H9 (cell line): Measurements from ENCODE around the gene BEST4. TPM values are rescaled to one million over a fixed set of nuclear protein-coding genes. Genes with fewer than 3 reads are reported as not detected.

Source experiments
- DNase-seq: peaks from one replicate; pipeline ENCODE4 v3.0.0-alpha.2; 2017
- H2AFZ ChIP-seq: one replicate; pipeline ENCODE4 v1.6.1; 2013; ENCODE audit warnings: mild to moderate bottlenecking, low read length, control low read depth, moderate library complexity
- H2AK5ac ChIP-seq: 2 replicates; pipeline ENCODE4 v1.6.1; 2013; ENCODE audit warnings: low read length, control low read depth, mixed read lengths; ENCODE audit not compliant: insufficient read length
- H2BK120ac ChIP-seq: one replicate; pipeline ENCODE4 v1.6.1; 2013; ENCODE audit warnings: low read depth, mild to moderate bottlenecking, low read length, control low read depth, inconsistent platforms; ENCODE audit not compliant: poor library complexity, severe bottlenecking
- H2BK12ac ChIP-seq: 2 replicates; pipeline ENCODE4 v1.6.1; 2013; ENCODE audit warnings: low read length, control low read depth, mixed read lengths, low read depth; ENCODE audit not compliant: insufficient read length
- H2BK15ac ChIP-seq: 2 replicates; pipeline ENCODE4 v1.6.1; 2013; ENCODE audit warnings: low read depth, low read length, control low read depth
- H2BK20ac ChIP-seq: one replicate; pipeline ENCODE4 v1.6.1; 2013; ENCODE audit warnings: low read depth, mild to moderate bottlenecking, low read length, control low read depth, inconsistent platforms; ENCODE audit not compliant: poor library complexity, severe bottlenecking
- H2BK5ac ChIP-seq: 2 replicates; pipeline ENCODE4 v1.6.1; 2013; ENCODE audit warnings: low read length, control low read depth, mixed read lengths; ENCODE audit not compliant: insufficient read length
- H3K14ac ChIP-seq: 2 replicates; pipeline ENCODE4 v1.6.1; 2013; ENCODE audit warnings: low read length, control low read depth; ENCODE audit not compliant: insufficient read depth
- H3K18ac ChIP-seq: 2 replicates; pipeline ENCODE4 v1.6.1; 2013; ENCODE audit warnings: low read depth, mild to moderate bottlenecking, mixed read lengths, low read length, control low read depth; ENCODE audit not compliant: insufficient read length
- H3K23ac ChIP-seq: 2 replicates; pipeline ENCODE4 v1.6.1; 2013; ENCODE audit warnings: low read length, control low read depth, mixed read lengths, low read depth; ENCODE audit not compliant: insufficient read length
- H3K23me2 ChIP-seq: 2 replicates; pipeline ENCODE4 v1.6.1; 2013; ENCODE audit warnings: low read depth, mild to moderate bottlenecking, mixed read lengths, low read length, control low read depth; ENCODE audit not compliant: insufficient read length, poor library complexity, severe bottlenecking
- H3K27ac ChIP-seq: 2 replicates; pipeline ENCODE4 v1.5.1; 2013; ENCODE audit warnings: low read length, control low read depth, mixed read lengths, low read depth; ENCODE audit not compliant: insufficient read length
- H3K27me3 ChIP-seq: 2 replicates; pipeline ENCODE4 v1.6.1; 2013; ENCODE audit warnings: low read length, control low read depth, inconsistent platforms; ENCODE audit not compliant: insufficient read depth
- H3K4ac ChIP-seq: 2 replicates; pipeline ENCODE4 v1.6.1; 2013; ENCODE audit warnings: low read depth, mild to moderate bottlenecking, control low read depth, inconsistent platforms, low read length, moderate library complexity
- H3K4me1 ChIP-seq: 2 replicates; pipeline ENCODE4 v1.6.1; 2013; ENCODE audit warnings: low read length, control low read depth, inconsistent platforms; ENCODE audit not compliant: insufficient read depth
- H3K4me2 ChIP-seq: 2 replicates; pipeline ENCODE4 v1.6.1; 2013; ENCODE audit warnings: low read length, control low read depth, mixed read lengths; ENCODE audit not compliant: insufficient read length, insufficient read depth
- H3K56ac ChIP-seq: 2 replicates; pipeline ENCODE4 v1.6.1; 2013; ENCODE audit warnings: low read depth, mild to moderate bottlenecking, mixed read lengths, low read length, control low read depth; ENCODE audit not compliant: insufficient read length
- H3K79me1 ChIP-seq: 2 replicates; pipeline ENCODE4 v1.6.1; 2013; ENCODE audit warnings: low read depth, mild to moderate bottlenecking, moderate library complexity, low read length, control low read depth, inconsistent platforms; ENCODE audit not compliant: insufficient read depth, poor library complexity, severe bottlenecking
- H3K79me2 ChIP-seq: 2 replicates; pipeline ENCODE4 v1.6.1; 2013; ENCODE audit warnings: low read length, control low read depth, inconsistent platforms; ENCODE audit not compliant: insufficient read depth
- H3K9ac ChIP-seq: 2 replicates; pipeline ENCODE4 v1.6.1; 2013; ENCODE audit warnings: low read length, control low read depth, mixed read lengths; ENCODE audit not compliant: insufficient read length; ENCODE audit errors: extremely low read depth
- H3K9me3 ChIP-seq: one replicate; pipeline ENCODE4 v1.6.1; 2013; ENCODE audit warnings: low read depth, low read length, inconsistent platforms; ENCODE audit not compliant: control insufficient read depth
- H3T11ph ChIP-seq: one replicate; pipeline ENCODE4 v1.6.1; 2013; ENCODE audit warnings: mild to moderate bottlenecking, low read length, control low read depth, inconsistent platforms
- H4K20me1 ChIP-seq: one replicate; pipeline ENCODE4 v1.6.1; 2013; ENCODE audit not compliant: control insufficient read depth, insufficient read length, insufficient read depth
- H4K5ac ChIP-seq: 2 replicates; pipeline ENCODE4 v1.6.1; 2013; ENCODE audit warnings: low read depth, mild to moderate bottlenecking, mixed read lengths, low read length, control low read depth; ENCODE audit not compliant: insufficient read length
- H4K8ac ChIP-seq: replicated peaks from 2 replicates; pipeline ENCODE4 v1.6.1; 2013; ENCODE audit warnings: low read length, control low read depth, mixed read lengths, low read depth; ENCODE audit not compliant: insufficient read length
- H4K91ac ChIP-seq: 2 replicates; pipeline ENCODE4 v1.6.1; 2013; ENCODE audit warnings: low read depth, mild to moderate bottlenecking, moderate library complexity, mixed read lengths, low read length, control low read depth; ENCODE audit not compliant: insufficient read length
- H3K27ac Mint-ChIP-seq, 3 experiments: 2 replicates in 2 of 3; 3 replicates in 1 of 3; pipeline ENCODE4 v1.8.0; 2020 to 2021; ENCODE audit warnings: mixed read lengths in 3 of 3, mild to moderate bottlenecking in 1 of 3, moderate library complexity in 1 of 3
- H3K27me3 Mint-ChIP-seq: 2 replicates; pipeline ENCODE4 v1.8.0; 2021; ENCODE audit warnings: low read depth, mild to moderate bottlenecking, moderate library complexity, mixed read lengths
- H3K36me3 Mint-ChIP-seq, 3 experiments: 2 replicates in 2 of 3; 3 replicates in 1 of 3; pipeline ENCODE4 v1.8.0; 2020 to 2021; ENCODE audit warnings: low read depth in 3 of 3, mixed read lengths in 3 of 3; ENCODE audit not compliant: insufficient read depth in 1 of 3
- H3K4me1 Mint-ChIP-seq, 2 experiments: 2 replicates each; pipeline ENCODE4 v1.8.0; 2020; ENCODE audit warnings: mixed read lengths in 2 of 2
- H3K4me3 Mint-ChIP-seq, 2 experiments: 2 replicates in 1 of 2; 3 replicates in 1 of 2; pipeline ENCODE4 v1.8.0; 2020 to 2021; ENCODE audit warnings: mild to moderate bottlenecking in 2 of 2, mixed read lengths in 2 of 2, moderate library complexity in 1 of 2
- H3K9me3 Mint-ChIP-seq, 2 experiments: 2 replicates in 1 of 2; 3 replicates in 1 of 2; pipeline ENCODE4 v1.8.0; 2020; ENCODE audit warnings: mild to moderate bottlenecking in 2 of 2, mixed read lengths in 2 of 2, moderate library complexity in 1 of 2
- WGBS: extraction: QIAGEN DNeasy Blood & Tissue Kit; methylation state at CpG from one replicate; pipeline ENCODE4 v1.1.7; 2013; ENCODE audit warnings: missing lambda C conversion rate, low lambda C conversion rate, mixed read lengths; ENCODE audit not compliant: insufficient read length; ENCODE audit errors: extremely low coverage; 5-methylcytosine and 5-hydroxymethylcytosine counted together
- total RNA-seq: library from RNA; stranded (reverse); gene quantifications from 2 replicates; pipeline ENCODE4 v1.2.1, GENCODE V29; 2021
- TF ChIP-seq, protein P1 (sequence below): fragments of 200-600 bp; sonication (generic); conservative IDR thresholded peaks from 3 replicates; pipeline ENCODE4 v1.8.0; 2021; ENCODE audit warnings: antibody characterized with exemption, mild to moderate bottlenecking

BEST4 gene
- total RNA-seq, 1 experiment from 2014 or later, result 1.1 TPM

DNA sequence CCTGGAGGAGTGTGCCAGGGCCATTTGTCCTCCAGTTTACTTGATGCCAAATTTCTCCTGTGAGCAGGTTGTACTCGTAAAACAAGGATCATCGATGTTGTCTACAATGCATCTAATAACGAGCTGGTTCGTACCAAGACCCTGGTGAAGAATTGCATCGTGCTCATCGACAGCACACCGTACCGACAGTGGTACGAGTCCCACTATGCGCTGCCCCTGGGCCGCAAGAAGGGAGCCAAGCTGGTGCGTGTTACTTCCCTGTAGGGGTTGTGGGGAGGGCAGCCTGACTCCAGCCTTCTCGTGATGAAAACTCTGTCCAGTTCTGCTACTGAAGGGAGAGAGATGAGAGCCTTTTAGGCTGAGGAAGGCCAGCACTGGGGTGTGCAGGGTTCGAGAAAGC is 10.4 kb downstream of the BEST4 start:
- Histone ChIP-seq H2BK15ac (no peak overlapping the region), H4K20me1 (peaks cover 4% of the 10 kb centered on the region), H3K23ac (no peak overlapping the region), H2BK12ac (no peak overlapping the region), H3K9me3 (no peaks in the 10 kb centered on the region), H3K56ac (no peak overlapping the region), H2AFZ (no peak overlapping the region), H2BK5ac (no peak overlapping the region), H3K14ac (no peak overlapping the region), H3K23me2 (peaks cover 11% of the 10 kb centered on the region), H2BK120ac (no peak overlapping the region), H3K4ac (no peak overlapping the region), H3K79me1 (peaks cover 2% of the 10 kb centered on the region), H3K18ac (no peak overlapping the region), H4K91ac (no peak overlapping the region), H3K9ac (no peak overlapping the region), H2AK5ac (no peak overlapping the region), H4K8ac (no peak overlapping the region), H3K79me2 (peaks cover 17% of the 10 kb centered on the region; the same call in 1 of the 2 replicates), H3K4me2 (peak overlapping the region; percentile 99), H2BK20ac (no peak overlapping the region), H3K4me1 (no peaks in the 10 kb centered on the region), H4K5ac (no peak overlapping the region), H3K27ac (no peak overlapping the region), H3K27me3 (no peaks in the 10 kb centered on the region), H3T11ph (no peak overlapping the region)
- TF ChIP-seq, protein P1, sequence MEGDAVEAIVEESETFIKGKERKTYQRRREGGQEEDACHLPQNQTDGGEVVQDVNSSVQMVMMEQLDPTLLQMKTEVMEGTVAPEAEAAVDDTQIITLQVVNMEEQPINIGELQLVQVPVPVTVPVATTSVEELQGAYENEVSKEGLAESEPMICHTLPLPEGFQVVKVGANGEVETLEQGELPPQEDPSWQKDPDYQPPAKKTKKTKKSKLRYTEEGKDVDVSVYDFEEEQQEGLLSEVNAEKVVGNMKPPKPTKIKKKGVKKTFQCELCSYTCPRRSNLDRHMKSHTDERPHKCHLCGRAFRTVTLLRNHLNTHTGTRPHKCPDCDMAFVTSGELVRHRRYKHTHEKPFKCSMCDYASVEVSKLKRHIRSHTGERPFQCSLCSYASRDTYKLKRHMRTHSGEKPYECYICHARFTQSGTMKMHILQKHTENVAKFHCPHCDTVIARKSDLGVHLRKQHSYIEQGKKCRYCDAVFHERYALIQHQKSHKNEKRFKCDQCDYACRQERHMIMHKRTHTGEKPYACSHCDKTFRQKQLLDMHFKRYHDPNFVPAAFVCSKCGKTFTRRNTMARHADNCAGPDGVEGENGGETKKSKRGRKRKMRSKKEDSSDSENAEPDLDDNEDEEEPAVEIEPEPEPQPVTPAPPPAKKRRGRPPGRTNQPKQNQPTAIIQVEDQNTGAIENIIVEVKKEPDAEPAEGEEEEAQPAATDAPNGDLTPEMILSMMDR, result no peak
- H3K9me3 Mint-ChIP-seq, result 0 out of 5 replicates have a peak, but pooled peaks cover 0 to 4% of the 10 kb centered on the region in 2 experiments
- peaks cover 33 to 65% (median 52%) of the 10 kb centered on the region in 3 experiments for H3K36me3 Mint-ChIP-seq
- H3K4me1 Mint-ChIP-seq, result peaks cover 18 to 22% of the 10 kb centered on the region in 2 experiments
- H3K27ac Mint-ChIP-seq, result peak overlapping the region in 2 of 3 experiments; percentile 87 to 95; a peak in 5 of 7 replicates
- H3K27me3 Mint-ChIP-seq, result no peaks in the 10 kb centered on the region
- H3K4me3 Mint-ChIP-seq, result peak overlapping the region; percentile 81 to 95
- DNase-seq, result no peak
- no CpG with 5 or more reads among the region's 14 CpGs for WGBS
